HEK293 (cell line): ENCODE data around the gene SAMD14.

Experiments
- FEZF1 ChIP-seq: fragments of 450-650 bp; formaldehyde crosslinking; IDR thresholded peaks from 2 replicates; pipeline ENCODE4 v1.5.1; 2016; ENCODE audit warnings: missing biosample characterization, missing genetic modification characterization
- GLI4 ChIP-seq: fragments of 450-650 bp; formaldehyde crosslinking; IDR thresholded peaks from 2 replicates; pipeline ENCODE4 v1.5.1; 2016; ENCODE audit warnings: missing biosample characterization, missing genetic modification characterization
- MYNN ChIP-seq: fragments of 450-650 bp; formaldehyde crosslinking; IDR thresholded peaks from 2 replicates; pipeline ENCODE4 v1.5.1; 2016; ENCODE audit warnings: missing biosample characterization, missing genetic modification characterization, borderline replicate concordance
- MZF1 ChIP-seq: fragments of 450-650 bp; formaldehyde crosslinking; IDR thresholded peaks from 2 replicates; pipeline ENCODE4 v1.5.1; 2017; ENCODE audit warnings: missing biosample characterization, missing genetic modification characterization, borderline replicate concordance
- TCF7L2 ChIP-seq: IDR thresholded peaks from 2 replicates; pipeline ENCODE4 v1.6.1; 2011; ENCODE audit warnings: low read depth, mild to moderate bottlenecking, inconsistent platforms, low read length, moderate library complexity, borderline replicate concordance
- YY1 ChIP-seq: fragments of 450-650 bp; formaldehyde crosslinking; IDR thresholded peaks from 2 replicates; pipeline ENCODE4 v1.5.1; 2018; ENCODE audit warnings: missing biosample characterization, missing genetic modification characterization
- ZFHX2 ChIP-seq: fragments of 450-650 bp; formaldehyde crosslinking; conservative IDR thresholded peaks from 2 replicates; pipeline ENCODE4 v1.5.1; 2016; ENCODE audit warnings: missing biosample characterization, missing genetic modification characterization
- ZNF423 ChIP-seq: fragments of 450-650 bp; formaldehyde crosslinking; IDR thresholded peaks from 2 replicates; pipeline ENCODE4 v1.5.1; 2016; ENCODE audit warnings: missing biosample characterization, missing genetic modification characterization
- TF ChIP-seq, protein P1 (sequence below): fragments of 450-650 bp; formaldehyde crosslinking; IDR thresholded peaks from 2 replicates; pipeline ENCODE4 v1.5.1; 2016; ENCODE audit warnings: missing biosample characterization, missing genetic modification characterization
- TF ChIP-seq, protein P2 (sequence below): sonication (generic); formaldehyde crosslinking; IDR thresholded peaks from 2 replicates; pipeline ENCODE4 v1.8.1; 2022; ENCODE audit warnings: mild to moderate bottlenecking, moderate library complexity, missing genetic modification reagents

GRCh38 chr17:50157891-50158290 is 27.9 kb upstream of the SAMD14 start:
- TF ChIP-seq YY1: no peak
- no peak for TF ChIP-seq GLI4
- TF ChIP-seq, protein P1, sequence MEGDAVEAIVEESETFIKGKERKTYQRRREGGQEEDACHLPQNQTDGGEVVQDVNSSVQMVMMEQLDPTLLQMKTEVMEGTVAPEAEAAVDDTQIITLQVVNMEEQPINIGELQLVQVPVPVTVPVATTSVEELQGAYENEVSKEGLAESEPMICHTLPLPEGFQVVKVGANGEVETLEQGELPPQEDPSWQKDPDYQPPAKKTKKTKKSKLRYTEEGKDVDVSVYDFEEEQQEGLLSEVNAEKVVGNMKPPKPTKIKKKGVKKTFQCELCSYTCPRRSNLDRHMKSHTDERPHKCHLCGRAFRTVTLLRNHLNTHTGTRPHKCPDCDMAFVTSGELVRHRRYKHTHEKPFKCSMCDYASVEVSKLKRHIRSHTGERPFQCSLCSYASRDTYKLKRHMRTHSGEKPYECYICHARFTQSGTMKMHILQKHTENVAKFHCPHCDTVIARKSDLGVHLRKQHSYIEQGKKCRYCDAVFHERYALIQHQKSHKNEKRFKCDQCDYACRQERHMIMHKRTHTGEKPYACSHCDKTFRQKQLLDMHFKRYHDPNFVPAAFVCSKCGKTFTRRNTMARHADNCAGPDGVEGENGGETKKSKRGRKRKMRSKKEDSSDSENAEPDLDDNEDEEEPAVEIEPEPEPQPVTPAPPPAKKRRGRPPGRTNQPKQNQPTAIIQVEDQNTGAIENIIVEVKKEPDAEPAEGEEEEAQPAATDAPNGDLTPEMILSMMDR (tag by site-specific recombination): no peak
- no peak for TF ChIP-seq ZNF423 (tag by site-specific recombination)
- TF ChIP-seq, protein P2, sequence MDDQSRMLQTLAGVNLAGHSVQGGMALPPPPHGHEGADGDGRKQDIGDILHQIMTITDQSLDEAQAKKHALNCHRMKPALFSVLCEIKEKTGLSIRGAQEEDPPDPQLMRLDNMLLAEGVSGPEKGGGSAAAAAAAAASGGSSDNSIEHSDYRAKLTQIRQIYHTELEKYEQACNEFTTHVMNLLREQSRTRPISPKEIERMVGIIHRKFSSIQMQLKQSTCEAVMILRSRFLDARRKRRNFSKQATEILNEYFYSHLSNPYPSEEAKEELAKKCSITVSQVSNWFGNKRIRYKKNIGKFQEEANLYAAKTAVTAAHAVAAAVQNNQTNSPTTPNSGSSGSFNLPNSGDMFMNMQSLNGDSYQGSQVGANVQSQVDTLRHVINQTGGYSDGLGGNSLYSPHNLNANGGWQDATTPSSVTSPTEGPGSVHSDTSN (CRISPR knock-in tag): no peak
- no peak for TF ChIP-seq TCF7L2
- no peak for TF ChIP-seq MYNN (tag by site-specific recombination)
- TF ChIP-seq FEZF1 (tag by site-specific recombination): no peak
- TF ChIP-seq ZFHX2 (tag by site-specific recombination): no peak
- no peak for TF ChIP-seq MZF1
